NCI-H82 treated with DMSO at 0.1 percent for 48 hours (cell line): ENCODE measurements around the gene ZNF143.
A peak's percentile ranks its signal among the peaks of the same experiment; 100 is the strongest.

Experiments used
- DNase-seq: peaks from one replicate; lab custom pipeline; 2025; ENCODE audit not compliant: unreplicated experiment; lab: John Stamatoyannopoulos, UW

The ZNF143 gene

DNA sequence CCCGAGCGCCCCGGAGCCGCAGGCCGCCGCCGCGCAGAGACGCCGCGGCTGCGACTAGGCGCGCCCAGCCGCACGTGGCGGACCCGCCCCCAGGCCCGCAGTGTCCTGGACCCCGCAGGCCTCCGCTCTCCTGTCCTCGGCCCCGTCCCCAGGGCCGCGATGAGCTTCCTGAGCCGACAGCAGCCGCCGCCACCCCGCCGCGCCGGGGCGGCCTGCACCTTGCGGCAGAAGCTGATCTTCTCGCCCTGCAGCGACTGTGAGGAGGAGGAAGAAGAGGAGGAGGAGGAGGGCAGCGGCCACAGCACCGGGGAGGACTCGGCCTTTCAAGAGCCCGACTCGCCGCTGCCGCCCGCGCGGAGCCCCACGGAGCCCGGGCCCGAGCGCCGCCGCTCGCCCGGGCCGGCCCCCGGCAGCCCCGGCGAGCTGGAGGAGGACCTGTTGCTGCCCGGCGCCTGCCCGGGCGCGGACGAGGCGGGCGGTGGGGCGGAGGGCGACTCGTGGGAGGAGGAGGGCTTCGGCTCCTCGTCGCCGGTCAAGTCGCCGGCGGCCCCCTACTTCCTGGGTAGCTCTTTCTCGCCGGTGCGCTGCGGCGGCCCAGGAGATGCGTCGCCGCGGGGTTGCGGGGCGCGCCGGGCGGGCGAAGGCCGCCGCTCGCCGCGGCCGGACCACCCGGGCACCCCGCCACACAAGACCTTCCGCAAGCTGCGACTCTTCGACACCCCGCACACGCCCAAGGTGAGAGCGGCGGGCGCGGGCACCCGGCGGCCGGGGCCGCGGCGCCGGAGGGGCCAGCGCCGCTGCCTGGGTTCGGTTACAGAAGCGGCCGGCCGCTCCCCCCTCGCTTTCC lies 113.2 kb downstream of the ZNF143 start:
- DNase-seq: no peak

GRCh38 chr11:9574622-9575259 lies 113.9 kb downstream of the ZNF143 start:
- no peak for DNase-seq

- peak; percentile 64 for DNase-seq
Observed at GRCh38 chr11:9575260-9576240, 114.7 kb downstream of the ZNF143 start.

DNA sequence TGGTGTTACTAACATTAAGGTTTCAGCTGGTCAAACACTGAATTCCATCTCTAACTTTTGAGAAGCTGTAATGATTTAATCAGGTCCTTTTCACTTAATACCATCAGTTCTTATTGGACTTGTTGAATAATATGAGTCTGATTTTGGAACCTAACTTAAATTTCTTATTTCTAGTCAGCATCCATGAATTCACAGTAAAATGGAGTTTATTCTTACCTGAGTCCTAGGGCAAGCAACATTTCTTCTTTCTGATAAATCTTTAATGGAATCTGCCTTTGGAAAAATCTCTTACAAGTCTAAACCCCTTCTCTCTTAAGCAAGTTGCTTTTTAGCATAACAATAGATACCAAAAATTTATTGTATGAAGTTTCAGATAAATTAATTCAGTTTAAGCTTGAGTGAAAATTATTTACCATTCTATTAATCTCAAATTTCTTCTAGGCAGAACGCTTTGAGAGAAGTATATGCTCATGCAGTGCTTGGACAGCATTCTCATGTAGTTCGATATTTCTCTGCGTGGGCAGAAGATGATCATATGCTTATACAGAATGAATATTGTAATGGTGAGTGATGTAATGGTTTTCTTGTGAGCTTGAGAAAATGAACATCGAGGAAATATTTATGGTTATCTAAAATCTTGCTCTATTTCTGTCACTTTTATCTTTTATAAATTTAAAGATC lies 116.0 kb downstream of the ZNF143 start:
- no peak for DNase-seq

- DNase-seq: no peak
Observed at GRCh38 chr11:9577556-9577955, 116.7 kb downstream of the ZNF143 start.
